Vagina (tissue), 2 donors: Measurements from ENCODE around the gene S1PR4.

Experiments used
- CTCF ChIP-seq, 3 experiments: fragments of 450-650 bp in 2 of 3; fragments of 200-600 bp in 1 of 3; sonication (generic) in 1 of 3; IDR thresholded peaks; one replicate each; pipeline ENCODE4 v1.5.1; 2017 to 2019; ENCODE audit warnings: antibody characterized with exemption in 3 of 3, mild to moderate bottlenecking in 2 of 3, moderate library complexity in 2 of 3
- POLR2A ChIP-seq, 2 donors: fragments of 450-650 bp; IDR thresholded peaks; one replicate each; pipeline ENCODE4 v1.6.1; 2017; ENCODE audit warnings: antibody characterized with exemption in 2 of 2, mild to moderate bottlenecking in 2 of 2, moderate library complexity in 2 of 2
- POLR2AphosphoS5 ChIP-seq, 2 donors: sonication (generic); formaldehyde crosslinking; IDR thresholded peaks; one replicate each; pipeline ENCODE4 v1.9.0; 2017; ENCODE audit warnings: antibody characterized with exemption in 2 of 2, mild to moderate bottlenecking in 2 of 2, low read depth in 1 of 2; ENCODE audit not compliant: insufficient read depth in 1 of 2

- TF ChIP-seq CTCF (IDR thresholded peaks at IDR 0.05) (no peak), POLR2A (IDR thresholded peaks at IDR 0.05) (no peak), POLR2AphosphoS5 (IDR thresholded peaks at IDR 0.05; ENCODE audit: insufficient read depth in 1 of 2, low read depth in 1 of 2) (no peak)
Observed at GRCh38 chr19:3151563-3152418, 26.8 kb upstream of the S1PR4 start.
